ENCODE data around the gene CCDC57.

CCDC57 gene

DNA sequence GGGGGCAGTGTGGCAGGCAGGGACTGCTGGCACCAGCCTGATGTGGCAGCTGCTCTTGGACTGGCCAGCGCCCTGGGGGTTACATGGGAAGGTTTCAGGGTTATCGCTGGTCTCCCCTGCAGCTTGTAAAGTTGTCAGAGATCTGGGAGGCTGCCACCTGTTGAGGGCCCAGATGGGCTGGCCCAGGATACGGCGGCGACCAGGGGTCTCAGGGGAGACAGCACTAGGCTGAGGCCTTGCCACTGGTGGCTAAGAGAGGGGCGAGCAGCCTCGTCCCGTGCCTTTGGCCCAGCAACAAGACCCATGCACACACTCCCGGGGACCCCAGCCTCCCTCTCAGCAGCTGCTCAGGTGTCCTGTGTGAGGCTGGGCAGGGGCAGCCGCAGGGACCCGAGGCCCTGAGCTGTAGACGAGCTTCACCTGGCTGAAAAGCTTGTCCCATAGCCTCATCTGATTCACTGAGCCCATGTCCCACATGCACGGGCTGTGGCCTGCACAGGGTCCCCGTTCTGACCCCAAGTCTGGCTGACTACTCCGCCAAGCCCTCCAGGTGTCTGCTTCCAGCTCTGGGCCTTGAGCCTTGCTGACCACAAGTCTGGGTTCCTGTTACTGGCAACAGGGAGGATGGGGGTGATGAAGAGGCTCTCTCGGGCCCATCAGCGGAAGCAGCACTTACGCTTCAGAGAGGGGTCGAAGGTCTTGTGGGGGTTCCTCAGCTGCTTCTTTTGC is 153.2 kb downstream of the CCDC57 start:
- TF ChIP-seq GATA2 (IDR thresholded peaks at IDR 0.05; ENCODE audit: low read depth, low read length) (no peak), GATA3 (IDR thresholded peaks at IDR 0.05; ENCODE audit: low read depth, low read length) (no peak)

DNA sequence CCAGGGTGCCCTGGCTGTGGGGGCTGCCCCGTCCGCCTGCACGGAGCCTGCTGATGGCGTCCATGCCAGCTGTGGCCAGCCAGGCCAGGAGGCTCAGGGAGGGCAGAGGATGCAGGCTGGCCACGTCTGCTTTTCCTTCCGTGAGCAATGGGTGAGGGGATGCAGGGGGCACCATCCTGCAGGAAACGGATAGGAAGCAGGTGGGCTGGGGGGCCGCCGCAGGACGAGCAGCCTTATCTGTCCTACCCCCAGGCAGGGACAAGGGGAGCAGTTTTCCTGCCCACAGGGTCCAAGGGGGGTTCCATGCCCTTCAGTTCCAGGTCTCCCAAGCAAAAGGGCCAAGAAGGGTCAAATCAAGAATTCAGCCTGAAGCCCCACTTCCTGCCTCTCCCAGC is 153.8 kb downstream of the CCDC57 start:
- TF ChIP-seq GATA3 (IDR thresholded peaks at IDR 0.05; ENCODE audit: low read depth, low read length) (no peak), GATA2 (IDR thresholded peaks at IDR 0.05; ENCODE audit: low read depth, low read length) (no peak)

DNA sequence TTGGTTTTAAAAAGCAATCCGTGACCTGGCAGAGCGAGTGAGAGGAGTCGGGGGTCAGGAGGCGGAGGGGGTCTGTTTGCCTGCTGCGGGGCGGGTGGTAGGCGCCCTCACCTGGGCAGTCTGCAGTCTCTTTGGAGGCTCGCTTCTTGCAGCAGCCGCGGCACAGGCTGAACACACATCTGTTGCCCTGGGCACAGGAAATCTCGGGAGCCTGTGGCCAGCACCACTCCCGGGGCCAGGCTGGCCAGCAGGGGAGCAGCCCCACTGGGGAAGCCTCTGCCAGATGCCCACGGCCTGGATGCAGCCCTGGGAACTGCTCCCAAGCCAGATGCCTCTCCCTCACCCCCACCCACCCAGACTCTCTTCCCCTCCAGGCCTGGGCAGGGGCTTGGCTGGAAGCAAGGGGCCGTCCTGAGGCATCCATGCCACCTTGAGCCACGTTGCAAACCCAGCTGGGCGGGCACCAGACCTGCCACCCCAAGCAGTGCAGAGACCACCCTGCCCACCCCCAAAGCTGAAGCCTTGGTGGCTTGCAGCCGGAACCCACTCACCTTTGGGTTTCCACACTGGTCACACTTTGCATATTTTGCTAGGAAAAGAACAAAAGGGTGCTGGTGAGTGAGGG is 154.3 kb downstream of the CCDC57 start:
- TF ChIP-seq GATA2 (IDR thresholded peaks at IDR 0.05; ENCODE audit: low read depth, low read length), result no peak
- no peak for TF ChIP-seq GATA3 (IDR thresholded peaks at IDR 0.05; ENCODE audit: low read depth, low read length)

DNA sequence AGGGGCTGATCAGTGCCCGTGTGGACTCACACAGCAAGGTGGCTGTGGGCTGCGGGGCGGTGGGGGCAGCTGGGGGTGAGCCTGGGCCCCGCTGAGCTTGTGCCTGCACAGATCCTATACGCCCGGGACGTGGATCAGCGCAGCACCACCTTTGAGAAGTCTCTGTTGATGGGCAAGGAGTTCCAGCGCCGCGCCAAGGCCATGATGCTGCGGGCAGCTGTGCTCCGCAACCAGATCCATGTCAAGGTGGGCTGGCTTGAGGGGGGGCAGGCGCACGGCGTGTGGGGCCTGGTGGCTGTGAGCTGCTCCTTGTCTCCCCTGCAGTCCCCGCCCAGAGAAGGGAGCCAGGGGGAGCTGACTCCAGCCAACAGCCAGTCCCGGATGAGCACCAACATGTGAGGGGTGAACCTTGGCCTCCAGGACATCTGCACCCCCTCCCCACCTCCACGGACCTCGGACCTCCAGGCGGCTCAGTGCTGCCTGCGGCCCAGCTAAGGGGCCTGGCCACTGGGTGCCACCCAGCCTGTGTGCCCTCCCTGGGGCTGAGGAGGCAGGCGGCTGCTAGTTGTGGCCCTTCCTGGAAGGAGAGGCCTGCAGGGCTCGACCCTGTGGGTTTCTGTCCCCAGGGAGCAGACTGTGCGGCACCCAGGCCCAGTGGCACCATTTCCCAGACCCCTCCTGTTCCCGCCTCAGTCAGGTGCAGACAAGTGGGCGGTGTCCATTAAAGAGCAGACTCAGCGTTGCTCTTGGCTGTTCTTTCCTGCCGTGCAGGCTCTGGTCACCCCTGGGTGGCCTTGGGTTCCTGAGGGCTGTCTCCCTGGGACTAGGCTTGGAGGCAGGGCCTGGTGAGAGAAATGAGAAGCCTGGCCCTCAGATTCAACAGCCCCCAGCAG is 155.7 kb downstream of the CCDC57 start:
- TF ChIP-seq GATA3 (IDR thresholded peaks at IDR 0.05; ENCODE audit: low read depth, low read length) (no peak), GATA2 (IDR thresholded peaks at IDR 0.05; ENCODE audit: low read depth, low read length) (no peak)

DNA sequence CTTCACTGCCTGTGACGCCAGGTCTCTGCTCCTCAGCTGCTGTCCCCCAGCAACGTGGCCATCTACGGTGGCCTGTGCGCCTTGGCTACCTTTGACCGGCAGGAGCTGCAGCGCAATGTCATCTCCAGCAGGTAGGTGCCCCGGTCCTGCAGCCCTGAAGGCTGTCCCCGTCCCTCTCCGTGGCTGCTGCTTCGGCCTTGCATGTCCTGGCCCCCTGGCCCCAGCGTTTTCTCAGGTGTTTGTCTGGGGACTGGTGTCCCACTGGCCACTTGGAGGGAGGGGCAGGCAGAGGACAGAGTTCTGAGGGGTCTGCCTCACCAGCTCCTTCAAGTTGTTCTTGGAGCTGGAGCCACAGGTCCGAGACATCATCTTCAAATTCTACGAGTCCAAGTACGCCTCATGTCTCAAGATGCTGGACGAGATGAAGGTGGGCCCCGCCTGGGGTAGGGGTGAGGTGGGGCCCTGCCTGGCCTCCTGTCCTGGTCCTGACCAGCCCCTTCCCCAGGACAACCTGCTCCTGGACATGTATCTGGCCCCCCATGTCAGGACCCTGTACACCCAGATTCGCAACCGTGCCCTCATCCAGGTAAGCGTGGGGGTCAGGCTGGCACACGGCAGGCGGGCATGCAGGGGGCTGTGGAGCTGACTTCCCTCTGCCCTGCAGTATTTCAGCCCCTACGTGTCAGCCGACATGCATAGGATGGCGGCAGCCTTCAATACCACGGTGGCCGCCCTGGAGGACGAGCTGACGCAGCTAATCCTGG is 156.5 kb downstream of the CCDC57 start:
- TF ChIP-seq GATA3 (IDR thresholded peaks at IDR 0.05; ENCODE audit: low read depth, low read length) (no peak), GATA2 (IDR thresholded peaks at IDR 0.05; ENCODE audit: low read depth, low read length) (no peak)

DNA sequence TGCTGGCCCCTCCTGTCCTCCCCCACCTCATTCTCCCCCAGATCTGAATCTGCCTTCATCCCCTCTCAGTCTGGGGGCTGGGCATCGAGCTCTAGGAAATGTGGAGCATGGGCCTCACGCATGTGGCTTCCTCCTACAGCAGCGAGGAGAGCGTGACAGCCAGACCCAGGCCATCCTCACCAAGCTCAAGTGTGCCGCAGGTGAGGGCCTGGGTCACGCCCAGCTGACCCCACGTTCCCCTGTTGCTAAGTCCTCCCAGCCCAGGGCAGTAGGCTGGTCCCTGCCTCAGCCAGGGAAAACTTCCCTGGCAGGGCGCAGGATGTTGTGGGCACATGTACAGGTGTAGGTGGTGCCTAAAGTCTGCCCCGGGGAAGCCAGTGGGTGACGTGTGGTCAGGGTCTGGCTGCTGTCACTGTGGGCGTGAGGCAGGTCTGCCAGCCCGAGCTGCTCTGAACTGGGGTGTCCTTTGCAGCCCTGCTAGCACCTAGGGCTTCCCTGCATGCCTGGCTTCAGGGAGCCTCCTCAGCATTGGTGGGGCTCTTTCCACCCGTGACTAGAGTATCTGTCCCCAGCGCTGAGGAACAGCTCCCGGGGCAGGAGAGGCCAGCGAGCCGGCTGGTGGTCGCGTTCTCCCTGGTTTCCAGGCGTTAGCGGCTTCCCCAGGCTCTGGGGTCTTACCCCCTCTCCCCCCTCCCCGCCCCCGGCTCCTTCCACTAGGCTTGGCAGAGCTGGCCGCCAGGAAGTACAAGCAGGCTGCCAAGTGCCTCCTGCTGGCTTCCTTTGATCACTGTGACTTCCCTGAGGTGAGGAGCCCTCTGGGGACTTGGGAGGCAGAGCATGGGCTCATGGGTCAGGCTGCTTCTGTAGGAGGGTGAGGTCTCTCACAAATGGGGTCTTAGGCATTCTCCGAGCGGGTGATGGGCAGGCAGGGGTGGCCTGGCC is 157.3 kb downstream of the CCDC57 start:
- no peak for TF ChIP-seq GATA2 (IDR thresholded peaks at IDR 0.05; ENCODE audit: low read depth, low read length)
- TF ChIP-seq GATA3 (IDR thresholded peaks at IDR 0.05; ENCODE audit: low read depth, low read length), result no peak

DNA sequence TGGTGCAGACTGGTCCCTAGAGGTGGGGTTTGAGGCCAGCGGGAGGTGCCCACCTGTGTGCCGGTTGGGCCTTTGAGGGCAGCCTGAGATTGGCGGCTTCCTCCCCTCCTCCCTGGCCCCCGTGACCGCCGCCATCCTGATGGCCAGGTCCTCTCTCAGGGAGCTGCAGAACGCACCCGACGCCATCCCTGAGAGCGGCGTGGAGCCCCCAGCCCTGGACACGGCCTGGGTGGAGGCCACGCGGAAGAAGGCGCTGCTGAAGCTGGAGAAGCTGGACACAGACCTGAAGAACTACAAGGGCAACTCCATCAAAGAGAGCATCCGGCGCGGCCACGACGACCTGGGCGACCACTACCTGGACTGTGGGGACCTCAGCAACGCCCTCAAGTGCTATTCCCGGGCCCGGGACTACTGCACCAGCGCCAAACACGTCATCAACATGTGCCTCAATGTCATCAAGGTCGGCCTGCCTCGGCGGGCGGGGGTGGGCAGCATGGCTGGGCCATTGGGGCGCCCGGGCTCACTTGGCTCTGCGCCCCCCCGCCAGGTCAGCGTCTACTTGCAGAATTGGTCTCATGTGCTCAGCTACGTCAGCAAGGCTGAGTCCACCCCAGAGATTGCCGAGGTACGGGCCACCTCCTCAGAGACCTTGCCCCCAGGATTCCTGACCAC is 158.2 kb downstream of the CCDC57 start:
- TF ChIP-seq GATA3 (IDR thresholded peaks at IDR 0.05; ENCODE audit: low read depth, low read length), result no peak
- TF ChIP-seq GATA2 (IDR thresholded peaks at IDR 0.05; ENCODE audit: low read depth, low read length), result no peak

DNA sequence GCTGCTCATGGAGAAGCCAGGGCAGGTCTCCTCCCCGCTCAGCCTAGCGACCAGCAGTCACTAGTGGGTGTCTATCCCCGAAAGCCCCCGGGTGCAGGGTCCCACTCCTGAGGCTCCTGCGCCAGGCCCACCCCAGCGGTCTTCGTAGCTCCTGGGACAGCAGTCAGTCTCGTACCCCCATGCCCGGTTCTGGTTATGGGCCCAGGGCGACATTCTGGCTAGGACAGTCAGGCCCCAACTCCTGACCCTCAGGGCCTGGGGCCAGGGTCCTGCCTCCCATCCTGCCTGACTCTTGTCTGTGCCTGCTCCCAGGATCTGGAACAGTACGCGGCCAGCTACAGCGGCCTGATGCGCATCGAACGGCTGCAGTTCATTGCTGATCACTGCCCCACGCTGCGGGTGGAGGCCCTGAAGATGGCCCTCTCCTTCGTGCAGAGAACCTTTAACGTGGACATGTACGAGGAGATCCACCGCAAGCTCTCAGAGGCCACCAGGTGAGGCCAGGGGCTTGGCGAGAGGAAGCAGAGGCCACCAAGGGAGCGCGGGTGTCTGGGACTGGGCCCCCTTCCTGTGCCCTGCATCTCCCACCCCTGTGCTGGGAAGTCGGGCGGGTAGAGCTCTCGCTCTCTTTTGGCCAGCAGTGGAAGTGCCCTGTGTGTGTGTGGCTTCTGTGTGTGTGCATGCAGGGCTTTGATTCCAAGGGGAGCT is 158.9 kb downstream of the CCDC57 start:
- TF ChIP-seq GATA3 (IDR thresholded peaks at IDR 0.05; ENCODE audit: low read depth, low read length), result no peak
- no peak for TF ChIP-seq GATA2 (IDR thresholded peaks at IDR 0.05; ENCODE audit: low read depth, low read length)

DNA sequence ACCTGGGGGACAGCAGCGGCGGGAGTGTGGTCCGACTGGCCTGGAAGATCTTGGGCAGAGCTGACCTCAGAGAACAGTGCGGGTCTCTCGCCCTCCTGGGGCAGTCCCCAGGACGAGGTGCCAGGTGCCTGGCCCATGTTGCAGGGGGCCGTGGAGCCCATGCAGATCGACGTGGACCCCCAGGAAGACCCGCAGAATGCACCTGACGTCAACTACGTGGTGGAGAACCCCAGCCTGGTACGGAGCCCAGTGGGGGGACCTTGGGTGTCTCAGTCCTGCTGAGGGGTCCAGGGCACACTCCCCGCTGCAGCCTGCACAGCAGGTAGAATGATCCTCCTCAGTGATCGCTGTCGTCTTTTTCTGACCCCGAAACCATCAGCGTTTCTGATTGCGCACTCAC is 159.5 kb downstream of the CCDC57 start:
- TF ChIP-seq GATA2 (IDR thresholded peaks at IDR 0.05; ENCODE audit: low read depth, low read length) (no peak), GATA3 (IDR thresholded peaks at IDR 0.05; ENCODE audit: low read depth, low read length) (no peak)

DNA sequence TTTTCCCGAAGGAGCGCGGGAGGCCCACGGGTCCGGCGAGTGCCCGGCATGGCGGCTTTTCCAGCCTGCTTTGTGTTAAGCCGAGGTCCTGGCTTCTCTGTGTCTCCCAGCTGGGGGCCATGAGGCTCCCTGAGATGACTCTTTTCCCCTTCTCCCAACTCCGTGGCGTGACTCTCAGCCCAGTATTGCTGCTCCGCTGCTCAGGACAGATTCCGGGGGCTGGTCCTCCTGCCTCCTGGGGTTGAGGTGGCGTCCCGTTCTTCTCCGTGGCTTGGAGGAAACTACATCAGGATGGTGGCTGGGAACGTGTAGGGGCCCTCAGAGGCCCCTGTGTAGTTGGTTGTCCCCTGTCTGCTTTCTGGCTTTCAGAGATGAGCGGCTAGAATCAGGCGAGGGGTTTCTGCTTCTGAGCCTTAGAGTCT is 160.0 kb downstream of the CCDC57 start:
- TF ChIP-seq GATA3 (IDR thresholded peaks at IDR 0.05; ENCODE audit: low read depth, low read length) (no peak), GATA2 (IDR thresholded peaks at IDR 0.05; ENCODE audit: low read depth, low read length) (no peak)

DNA sequence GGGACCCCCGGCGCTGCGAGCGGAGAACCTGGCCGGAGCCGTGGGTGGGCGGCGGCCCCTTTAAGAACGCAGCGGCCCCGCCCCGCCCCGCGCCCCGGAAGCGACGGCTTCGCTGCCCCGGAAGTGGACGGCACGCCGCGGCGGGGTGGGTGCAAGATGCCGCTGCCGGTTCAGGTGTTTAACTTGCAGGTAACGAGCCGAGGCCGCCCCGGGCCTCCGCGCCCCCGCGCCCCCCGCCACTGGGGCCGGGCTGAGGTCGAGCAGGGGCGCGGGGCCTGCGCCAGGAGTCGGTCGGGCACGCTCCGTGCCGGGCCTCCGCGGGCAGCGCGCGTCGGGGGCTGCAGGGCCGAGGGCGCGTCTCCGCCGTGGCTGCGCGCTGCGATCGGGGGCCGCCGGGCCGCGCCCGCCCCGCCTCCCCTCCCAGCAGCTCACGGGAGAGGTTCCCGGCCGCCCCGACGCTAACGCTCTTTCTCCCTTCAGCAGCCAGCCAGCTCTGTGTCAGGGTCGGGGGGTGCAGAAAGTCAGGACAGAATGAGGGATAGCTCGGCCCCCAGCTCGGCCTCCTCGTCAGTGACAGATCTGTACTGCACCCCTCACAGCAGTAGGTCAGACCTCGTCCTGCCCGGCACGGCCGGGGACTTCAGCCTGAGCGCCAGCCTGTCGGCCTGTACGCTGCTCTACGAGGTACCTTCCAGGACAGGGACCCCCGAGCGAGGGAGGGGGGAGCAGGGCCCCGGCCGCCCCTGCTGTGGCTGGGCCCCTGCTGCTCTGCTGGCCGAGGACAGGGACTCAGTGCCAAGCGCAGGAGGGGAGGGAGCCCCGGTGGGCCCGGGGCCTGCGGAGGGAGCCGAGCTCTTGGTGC is 160.6 kb downstream of the CCDC57 start, which contains the start of the genes GPS1 and RFNG:
Gene GPS1 (plus strand): TSS at position 123 of the 862 bp plus-strand sequence. CDS start 34 bp downstream, at position 157.
Gene RFNG (minus strand): TSS at position 36 of the 862 bp plus-strand sequence. CDS start 45 bp downstream, outside the sequence.
- no peak for TF ChIP-seq GATA3 (IDR thresholded peaks at IDR 0.05; ENCODE audit: low read depth, low read length)
- no peak for TF ChIP-seq GATA2 (IDR thresholded peaks at IDR 0.05; ENCODE audit: low read depth, low read length)
